Ovary (tissue), 9 donors: ENCODE results near the gene IMPDH2. TPM values are rescaled to one million over a fixed set of nuclear protein-coding genes. Genes with fewer than 3 reads are reported as not detected.

Experiments used
- DNase-seq, 5 donors: peaks; one replicate each; pipeline ENCODE4 v3.0.0-alpha.2; 2019 to 2020
- H3K27ac ChIP-seq, 2 donors: fragments of 200-600 bp; one replicate each; pipeline versions ENCODE4 v1.5.1 to v1.8.0; 2019 to 2022
- H3K27me3 ChIP-seq: fragments of 200-600 bp; one replicate; pipeline ENCODE4 v1.8.0; 2022
- H3K36me3 ChIP-seq: fragments of 200-600 bp; sonication (generic); one replicate; pipeline ENCODE4 v1.5.1; 2019
- H3K4me1 ChIP-seq: one replicate; pipeline ENCODE4 v1.8.1; 2013; ENCODE audit warnings: mild to moderate bottlenecking, moderate library complexity; ENCODE audit not compliant: insufficient read depth
- H3K4me3 ChIP-seq: fragments of 200-600 bp; sonication (generic); one replicate; pipeline ENCODE4 v1.5.1; 2017
- H3K9me3 ChIP-seq, 2 donors: fragments of 200-600 bp in 1 of 2; sonication (generic) in 1 of 2; one replicate each; pipeline versions ENCODE4 v1.5.1 to v1.8.1; 2013 to 2019; ENCODE audit warnings: mild to moderate bottlenecking in 1 of 2, moderate library complexity in 1 of 2
- CTCF ChIP-seq, 3 donors: fragments of 450-650 bp in 2 of 3; fragments of 200-600 bp in 1 of 3; IDR thresholded peaks; one replicate each; pipeline versions ENCODE4 v1.5.1 to v1.8.0; 2016 to 2022; ENCODE audit warnings: antibody characterized with exemption in 3 of 3, mild to moderate bottlenecking in 1 of 3
- EP300 ChIP-seq: sonication (generic); formaldehyde crosslinking; IDR thresholded peaks from one replicate; pipeline ENCODE4 v1.6.1; 2017; ENCODE audit warnings: antibody characterized with exemption
- POLR2A ChIP-seq: fragments of 450-650 bp; IDR thresholded peaks from one replicate; pipeline ENCODE4 v1.6.1; 2017; ENCODE audit warnings: antibody characterized with exemption, mild to moderate bottlenecking, moderate library complexity
- WGBS, 3 donors: extraction: QIAGEN DNeasy Blood & Tissue Kit in 1 of 3; methylation state at CpG; one replicate each; pipeline versions ENCODE4 v1.1.5 to v1.1.7; 2013 to 2017; 5-methylcytosine and 5-hydroxymethylcytosine counted together
- intact Hi-C, 4 donors: fragments of 100-400 bp; cut with DNase I; formaldehyde crosslinking; loops; one replicate each; pipeline versions ENCODE4 v1.11.0 to v1.15.1; 2022 to 2023
- microRNA counts: library from miRNA; unstranded; fragments of <30 nt; microRNA quantifications from one replicate; lab custom pipeline; 2016
- microRNA-seq, 3 donors: library from miRNA; unstranded; fragments of <30 nt; microRNA quantifications; one replicate each; pipeline versions ENCODE4 to v1.2.0, GENCODE V29; 2019 to 2020
- polyA plus RNA-seq, 2 donors: library from polyadenylated mRNA; stranded (reverse); fragments of 200-250 nt in 1 of 2; fragments of 350-450 nt in 1 of 2; fragmentation: Illumina TruSeq in 1 of 2; extraction: RNeasy Lipid Tissue Mini Kit (QIAGEN cat#74804) in 1 of 2; gene quantifications; one replicate each; pipeline ENCODE4 v1.2.3, GENCODE V29; 2013 to 2014
- small RNA-seq: library from RNA; depleted of rRNA; stranded (forward); fragments of <200 nt; gene quantifications from one replicate; pipeline ENCODE3, GENCODE V24; 2016
- total RNA-seq, 7 donors: library from RNA; depleted of rRNA in 2 of 7; stranded (reverse); fragments of >200 nt in 2 of 7; fragmentation: NEBNext Ultra II Directional in 3 of 7; extraction: Animal tissue kit (Norgen Biotek cat#: 25700) in 3 of 7; gene quantifications; one replicate each; pipeline versions ENCODE4 v1.1.0 to v1.2.4, GENCODE V29; 2016 to 2023
- donor health status: DM: no; HTN: no; CAD: no; lungs with moderate emphysema.
- donor health status: DM: no; HTN: no; CAD: no.
- donor health status: Bipolar disorder and iron deficiency.
- donor health status: DM: yes; HTN: yes; CAD: no.
- donor health status: DM: no; HTN: no; CAD: no.
- donor health status: DM: yes; HTN: yes; CAD: no.

The IMPDH2 gene
- total and polyA plus RNA-seq, 9 donors, result 264 to 523 (median 381) TPM

GRCh38 chr3:48982686-48983085 is 46.5 kb downstream of the IMPDH2 start:
- no peaks in the 10 kb centered on the region for H3K9me3 ChIP-seq
- H3K27me3 ChIP-seq, result no peaks in the 10 kb centered on the region
- WGBS, 3 donors, result 72 to 76% (median 76%) methylated on average over 5 of the region's 5 CpGs
- intact Hi-C loops, result loop anchor here in 1 of 4 donors (10.0 kb wide), 1 partner anchor 112 kb away; the partner anchor contains the start of gene QRICH1
- no peak overlapping the region for H3K27ac ChIP-seq
- H3K4me3 ChIP-seq, result no peak overlapping the region
- no peaks in the 10 kb centered on the region for H3K4me1 ChIP-seq
- H3K36me3 ChIP-seq, result no peaks in the 10 kb centered on the region
- TF ChIP-seq EP300 (no peak), POLR2A (no peak), CTCF (IDR thresholded peaks at IDR 0.05) (no peak)
- DNase-seq, result no peak

GRCh38 chr3:48982016-48982415 is 47.2 kb downstream of the IMPDH2 start:
- H3K36me3 ChIP-seq, result no peaks in the 10 kb centered on the region
- no peaks in the 10 kb centered on the region for H3K27me3 ChIP-seq
- H3K9me3 ChIP-seq, result no peaks in the 10 kb centered on the region
- H3K4me3 ChIP-seq, result no peak overlapping the region
- no peak for DNase-seq
- H3K27ac ChIP-seq, result no peak overlapping the region
- no peaks in the 10 kb centered on the region for H3K4me1 ChIP-seq
- TF ChIP-seq POLR2A (no peak), CTCF (IDR thresholded peaks at IDR 0.05) (no peak), EP300 (no peak)
- intact Hi-C loops, result loop anchor here in 1 of 4 donors (10.0 kb wide), 1 partner anchor 113 kb away; the partner anchor contains the start of gene QRICH1

- 90 to 96% (median 92%) methylated on average over 4 of the region's 4 CpGs for whole genome bisulfite sequencing, 3 donors
- H3K27me3 ChIP-seq, result no peaks in the 10 kb centered on the region
- no peak for DNase-seq
Observed at GRCh38 chr3:48980295-48980694, 48.9 kb downstream of the IMPDH2 start.

GRCh38 chr3:48979451-48979850 is 49.7 kb downstream of the IMPDH2 start:
- no peaks in the 10 kb centered on the region for H3K9me3 ChIP-seq
- H3K36me3 ChIP-seq, result no peaks in the 10 kb centered on the region
- no peak overlapping the region for H3K4me3 ChIP-seq
- no peak for TF ChIP-seq CTCF (IDR thresholded peaks at IDR 0.05)
- no peak for TF ChIP-seq POLR2A
- no peak for TF ChIP-seq EP300
- DNase-seq, result no peak
- 87 to 94% (median 92%) methylated on average over 3 of the region's 3 CpGs for WGBS, 3 donors
- H3K27me3 ChIP-seq, result no peaks in the 10 kb centered on the region
- H3K4me1 ChIP-seq, result no peaks in the 10 kb centered on the region
- intact Hi-C loops, result no loop called here
- no peak overlapping the region for H3K27ac ChIP-seq

More at GRCh38 chr3:48980295-48980694, 48.9 kb downstream of the IMPDH2 start:
- Histone ChIP-seq H3K4me1 (no peaks in the 10 kb centered on the region), H3K27ac (no peak overlapping the region), H3K9me3 (no peaks in the 10 kb centered on the region), H3K4me3 (no peak overlapping the region), H3K36me3 (no peaks in the 10 kb centered on the region)
- intact Hi-C loops, result loop anchor here in 1 of 4 donors (10.0 kb wide), 1 partner anchor 115 kb away; the partner anchor contains the start of gene QRICH1
- TF ChIP-seq POLR2A (no peak), EP300 (no peak), CTCF (IDR thresholded peaks at IDR 0.05) (no peak)

MicroRNAs encoded within 50 kb of the gene (microRNA counts, 767-probe panel; counts per million panel counts)
- 6,789 counts per million, percentile 99 among the panel's probes with 10 or more counts for microRNA hsa-miR-191-5p (lab: Ali Mortazavi, UCI)
- microRNA hsa-miR-425-5p (lab: Ali Mortazavi, UCI), result 530 counts per million, percentile 78 among the panel's probes with 10 or more counts

Small RNA genes within 50 kb of the gene (microRNA-seq; reads per million reads assigned to microRNA genes)
- gene MIR191 (7,054 to 8,091 (median 8,065) reads per million in 3 donors), gene MIR425 (636 to 678 (median 638) reads per million in 3 donors)

Small RNA genes within 50 kb of the gene (small RNA-seq; reads per million reads assigned to genes)
- gene MIR191 (2,488 reads per million, percentile 98 among the genes with 10 or more reads in this experiment), gene MIR425 (2.0 reads per million, percentile 72 among the genes with 10 or more reads in this experiment)

Other genes with a start within 250 kb of the IMPDH2 start
- 10 to 100 TPM; 18.6 to 52.6 (median 46.3) TPM for gene PRKAR2A, start 181.5 kb downstream of the IMPDH2 start, total RNA-seq
- 10 to 100 TPM in 1 of 2 donors, 1 to 10 TPM in 1; 9.4 to 41.2 TPM for gene PRKAR2A, start 181.5 kb downstream of the IMPDH2 start, polyA plus RNA-seq
- gene SLC25A20, start 130.5 kb downstream of the IMPDH2 start, total RNA-seq, result 10 to 100 TPM in 4 of 7 donors, 1 to 10 TPM in 3; 5.6 to 12.3 (median 10.1) TPM
- 10 to 100 TPM; 12.1 to 37.6 TPM for gene SLC25A20, start 130.5 kb downstream of the IMPDH2 start, polyA plus RNA-seq
- 10 to 100 TPM; 66.8 to 95.7 (median 72.0) TPM for gene ARIH2, start 110.6 kb downstream of the IMPDH2 start, total RNA-seq
- 10 to 100 TPM; 39.6 to 75.3 TPM for gene ARIH2, start 110.6 kb downstream of the IMPDH2 start, polyA plus RNA-seq
- gene P4HTM, start 39.2 kb downstream of the IMPDH2 start, total RNA-seq, result 100 to 1,000 TPM in 1 of 7 donors, 10 to 100 TPM in 6; 31.5 to 125 (median 46.5) TPM
- gene P4HTM, start 39.2 kb downstream of the IMPDH2 start, polyA plus RNA-seq, result 10 to 100 TPM; 16.6 to 33.5 TPM
- gene WDR6, start 22.0 kb downstream of the IMPDH2 start, total RNA-seq, result 100 to 1,000 TPM; 116 to 289 (median 230) TPM
- 100 to 1,000 TPM; 109 to 196 TPM for gene WDR6, start 22.0 kb downstream of the IMPDH2 start, polyA plus RNA-seq
- 10 to 100 TPM; 21.1 to 74.9 (median 27.5) TPM for gene DALRD3, start 10.8 kb downstream of the IMPDH2 start, total RNA-seq
- 10 to 100 TPM; 23.0 to 33.1 TPM for gene DALRD3, start 10.8 kb downstream of the IMPDH2 start, polyA plus RNA-seq
- 100 to 1,000 TPM in 3 of 7 donors, 10 to 100 TPM in 4; 77.4 to 132 (median 96.3) TPM for gene NDUFAF3, start 7.3 kb downstream of the IMPDH2 start, total RNA-seq
- 10 to 100 TPM; 43.2 to 72.6 TPM for gene NDUFAF3, start 7.3 kb downstream of the IMPDH2 start, polyA plus RNA-seq
- 100 to 1,000 TPM in 2 of 7 donors, 10 to 100 TPM in 5; 56.9 to 104 (median 90.4) TPM for gene QRICH1, start 64.7 kb upstream of the IMPDH2 start, total RNA-seq
- 10 to 100 TPM; 46.2 to 78.9 TPM for gene QRICH1, start 64.7 kb upstream of the IMPDH2 start, polyA plus RNA-seq
- gene QARS1, start 75.4 kb upstream of the IMPDH2 start, total RNA-seq, result 100 to 1,000 TPM; 165 to 271 (median 204) TPM
- gene QARS1, start 75.4 kb upstream of the IMPDH2 start, polyA plus RNA-seq, result 100 to 1,000 TPM; 191 to 293 TPM
- 10 to 100 TPM; 38.3 to 71.4 (median 53.8) TPM for gene USP19, start 91.4 kb upstream of the IMPDH2 start, total RNA-seq
- 10 to 100 TPM; 21.7 to 33.3 TPM for gene USP19, start 91.4 kb upstream of the IMPDH2 start, polyA plus RNA-seq
- gene LAMB2, start 103.7 kb upstream of the IMPDH2 start, total RNA-seq, result 100 to 1,000 TPM; 457 to 681 (median 491) TPM
- 100 to 1,000 TPM; 408 to 528 TPM for gene LAMB2, start 103.7 kb upstream of the IMPDH2 start, polyA plus RNA-seq
- gene CCDC71, start 136.9 kb upstream of the IMPDH2 start, total RNA-seq, result 10 to 100 TPM; 24.8 to 39.0 (median 32.7) TPM
- 10 to 100 TPM in 1 of 2 donors, 1 to 10 TPM in 1; 6.9 to 30.9 TPM for gene CCDC71, start 136.9 kb upstream of the IMPDH2 start, polyA plus RNA-seq
- gene KLHDC8B, start 142.2 kb upstream of the IMPDH2 start, total RNA-seq, result 100 to 1,000 TPM in 5 of 7 donors, 10 to 100 TPM in 2; 67.1 to 244 (median 131) TPM
- gene KLHDC8B, start 142.2 kb upstream of the IMPDH2 start, polyA plus RNA-seq, result 100 to 1,000 TPM in 1 of 2 donors, 10 to 100 TPM in 1; 84.6 to 109 TPM
- gene C3orf62, start 247.8 kb upstream of the IMPDH2 start, total RNA-seq, result 10 to 100 TPM in 1 of 7 donors, 1 to 10 TPM in 6; 1.3 to 11.1 (median 6.6) TPM
- gene C3orf62, start 247.8 kb upstream of the IMPDH2 start, polyA plus RNA-seq, result 1 to 10 TPM; 5.0 to 7.9 TPM